Spleen (tissue), 11 donors: ENCODE measurements around the gene SLC10A2. TPM values are rescaled to one million over a fixed set of nuclear protein-coding genes. Genes with fewer than 3 reads are reported as not detected.

Experiments used
- DNase-seq: peaks from one replicate; pipeline ENCODE4 v3.0.0-alpha.2; 2020
- H3K27ac ChIP-seq, 8 donors: fragments of 200-600 bp; sonication (generic) in 7 of 8; 1 replicate in 4 of 8; 2 replicates in 4 of 8; pipeline versions ENCODE4 v1.5.0 to v1.8.0; 2016 to 2021; ENCODE audit warnings: inconsistent platforms in 4 of 8, mild to moderate bottlenecking in 4 of 8, moderate library complexity in 1 of 8
- H3K27me3 ChIP-seq, 7 donors: fragments of 200-600 bp; sonication (generic) in 6 of 7; replicated peaks in 1 of 7; 1 replicate in 4 of 7; 2 replicates in 3 of 7; pipeline versions ENCODE4 v1.5.0 to v1.8.0; 2016 to 2021; ENCODE audit warnings: inconsistent platforms in 3 of 7, mild to moderate bottlenecking in 1 of 7
- H3K36me3 ChIP-seq, 6 donors: fragments of 200-600 bp; sonication (generic) in 5 of 6; 1 replicate in 4 of 6; 2 replicates in 2 of 6; pipeline versions ENCODE4 v1.5.0 to v1.8.0; 2016 to 2021; ENCODE audit warnings: inconsistent platforms in 2 of 6
- H3K4me1 ChIP-seq, 6 donors: fragments of 200-600 bp; sonication (generic) in 5 of 6; 1 replicate in 3 of 6; 2 replicates in 3 of 6; pipeline versions ENCODE4 v1.5.0 to v1.8.0; 2016 to 2021; ENCODE audit warnings: inconsistent platforms in 3 of 6
- H3K4me3 ChIP-seq, 8 donors: fragments of 200-600 bp; sonication (generic) in 7 of 8; 1 replicate in 4 of 8; 2 replicates in 4 of 8; pipeline versions ENCODE4 v1.5.0 to v1.8.0; 2016 to 2021; ENCODE audit warnings: inconsistent platforms in 4 of 8, mild to moderate bottlenecking in 4 of 8, moderate library complexity in 2 of 8
- H3K9me3 ChIP-seq, 8 donors: fragments of 200-600 bp; sonication (generic) in 7 of 8; 1 replicate in 4 of 8; 2 replicates in 4 of 8; pipeline versions ENCODE4 v1.5.0 to v1.8.0; 2016 to 2021; ENCODE audit warnings: inconsistent platforms in 4 of 8
- POLR2A ChIP-seq, 3 donors: fragments of 450-650 bp; IDR thresholded peaks; one replicate each; pipeline ENCODE4 v1.5.1; 2017; ENCODE audit warnings: antibody characterized with exemption in 3 of 3, mild to moderate bottlenecking in 1 of 3
- POLR2AphosphoS5 ChIP-seq, 3 donors: sonication (generic); formaldehyde crosslinking; IDR thresholded peaks; one replicate each; pipeline ENCODE4 v1.5.1; 2017; ENCODE audit warnings: antibody characterized with exemption in 3 of 3
- WGBS, 5 donors: extraction: QIAGEN DNeasy Blood & Tissue Kit in 3 of 5; methylation state at CpG; one replicate each; pipeline versions ENCODE4 v1.1.5 to v1.1.7; 2013 to 2018; 5-methylcytosine and 5-hydroxymethylcytosine counted together
- intact Hi-C: fragments of 100-400 bp; cut with DNase I; formaldehyde crosslinking; loops from one replicate; pipeline ENCODE4 v1.15.0; 2023; ENCODE audit warnings: low total_unique reads
- polyA plus RNA-seq, 3 donors: library from polyadenylated mRNA; stranded (reverse); fragments of 200-250 nt; gene quantifications; one replicate each; pipeline ENCODE4 v1.2.1, GENCODE V29; 2013
- total RNA-seq, 7 donors: library from RNA; depleted of rRNA in 3 of 7; stranded (reverse); fragments of >200 nt in 3 of 7; fragmentation: NEBNext Ultra II Directional in 4 of 7; extraction: Animal tissue kit (Norgen Biotek cat#: 25700) in 4 of 7; gene quantifications; one replicate each; pipeline versions ENCODE4 v1.1.0 to v1.2.1, GENCODE V29; 2016 to 2021
- TF ChIP-seq, protein P1 (sequence below), 11 experiments: fragments of 200-600 bp in 7 of 11; fragments of 450-650 bp in 4 of 11; sonication (generic) in 4 of 11; IDR thresholded peaks in 8 of 11; conservative IDR thresholded peaks in 3 of 11; 1 replicate in 7 of 11; 2 replicates in 4 of 11; pipeline versions ENCODE4 v1.4.0 to v1.8.0; 2016 to 2021; ENCODE audit warnings: antibody characterized with exemption in 11 of 11, inconsistent platforms in 4 of 11, mild to moderate bottlenecking in 1 of 11
- donor health status: healthy with polysubstance abuse.
- donor health status: DM: no; HTN: no; CAD: no; lungs with moderate emphysema.
- donor health status: DM: no; HTN: no; CAD: no.
- donor health status: Bipolar disorder and iron deficiency.
- donor health status: healthy.
- donor health status: DM: no; HTN: no; CAD: no.
- donor health status: DM: yes; HTN: yes; CAD: no.

The SLC10A2 gene
- total and polyA plus RNA-seq, 10 donors, result not detected

DNA sequence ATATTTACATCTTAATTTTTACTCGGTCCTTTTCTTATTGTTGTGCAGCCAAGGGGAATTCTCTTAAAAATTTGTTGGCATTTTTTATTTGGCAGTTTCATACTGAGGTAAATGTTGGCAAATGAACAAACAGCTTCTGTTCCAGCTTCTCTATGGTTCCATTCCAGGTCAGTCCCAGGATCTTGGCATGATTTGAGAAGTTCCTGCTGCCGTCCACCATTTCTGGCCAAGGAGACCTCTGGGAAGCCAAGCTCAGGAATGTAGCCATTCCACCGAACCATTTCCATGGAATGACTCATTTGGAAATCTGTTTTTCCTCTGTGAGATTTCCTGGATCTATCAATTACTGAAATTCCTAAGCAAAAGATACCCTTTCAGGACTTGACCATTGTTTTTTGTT, 43.9 kb downstream of the SLC10A2 start:
- no peaks in the 10 kb centered on the region for H3K4me1 ChIP-seq
- no peaks in the 10 kb centered on the region for H3K27me3 ChIP-seq
- H3K4me3 ChIP-seq, result no peak overlapping the region
- DNase-seq, result no peak
- H3K9me3 ChIP-seq, result peaks cover 4 to 38% (median 26%) of the 10 kb centered on the region in 8 donors
- WGBS, 5 donors, result 71 to 85% (median 81%) methylated on average over 3 of the region's 3 CpGs
- H3K36me3 ChIP-seq, result no peaks in the 10 kb centered on the region
- no peak for TF ChIP-seq POLR2AphosphoS5 (IDR thresholded peaks at IDR 0.05)
- TF ChIP-seq POLR2A (IDR thresholded peaks at IDR 0.05), result no peak
- TF ChIP-seq, protein P1, sequence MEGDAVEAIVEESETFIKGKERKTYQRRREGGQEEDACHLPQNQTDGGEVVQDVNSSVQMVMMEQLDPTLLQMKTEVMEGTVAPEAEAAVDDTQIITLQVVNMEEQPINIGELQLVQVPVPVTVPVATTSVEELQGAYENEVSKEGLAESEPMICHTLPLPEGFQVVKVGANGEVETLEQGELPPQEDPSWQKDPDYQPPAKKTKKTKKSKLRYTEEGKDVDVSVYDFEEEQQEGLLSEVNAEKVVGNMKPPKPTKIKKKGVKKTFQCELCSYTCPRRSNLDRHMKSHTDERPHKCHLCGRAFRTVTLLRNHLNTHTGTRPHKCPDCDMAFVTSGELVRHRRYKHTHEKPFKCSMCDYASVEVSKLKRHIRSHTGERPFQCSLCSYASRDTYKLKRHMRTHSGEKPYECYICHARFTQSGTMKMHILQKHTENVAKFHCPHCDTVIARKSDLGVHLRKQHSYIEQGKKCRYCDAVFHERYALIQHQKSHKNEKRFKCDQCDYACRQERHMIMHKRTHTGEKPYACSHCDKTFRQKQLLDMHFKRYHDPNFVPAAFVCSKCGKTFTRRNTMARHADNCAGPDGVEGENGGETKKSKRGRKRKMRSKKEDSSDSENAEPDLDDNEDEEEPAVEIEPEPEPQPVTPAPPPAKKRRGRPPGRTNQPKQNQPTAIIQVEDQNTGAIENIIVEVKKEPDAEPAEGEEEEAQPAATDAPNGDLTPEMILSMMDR (IDR thresholded peaks at IDR 0.05 in 8 of 11, conservative IDR thresholded peaks at IDR 0.05 in 3 of 11), result no peak
- H3K27ac ChIP-seq, result no peak overlapping the region
- intact Hi-C loops, result no loop called here

DNA sequence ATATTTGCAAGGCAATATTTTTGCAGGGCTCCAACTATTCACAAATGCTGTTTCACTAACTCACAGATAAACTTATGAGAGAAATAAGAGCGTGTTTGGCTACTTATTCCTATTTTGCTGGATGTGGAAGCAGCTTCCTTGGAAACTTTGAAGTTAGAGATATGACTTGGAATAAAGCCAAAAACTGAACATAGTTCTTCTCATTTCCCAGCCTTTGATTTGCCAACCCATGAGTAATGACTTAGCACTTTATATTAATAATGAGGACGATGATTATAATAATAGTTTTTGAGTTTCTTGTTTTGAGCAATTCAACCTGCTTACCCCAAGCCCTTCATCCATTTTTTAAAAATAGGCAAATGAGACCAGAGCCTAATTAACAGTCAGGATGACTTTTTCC, 47.7 kb downstream of the SLC10A2 start:
- Histone ChIP-seq H3K4me1 (no peaks in the 10 kb centered on the region), H3K27ac (no peak overlapping the region), H3K27me3 (no peaks in the 10 kb centered on the region), H3K36me3 (no peaks in the 10 kb centered on the region), H3K9me3 (peaks cover 0 to 3% (median 0%) of the 10 kb centered on the region in 8 donors), H3K4me3 (no peak overlapping the region)
- no peak for DNase-seq
- 69 to 88% (median 71%) methylated on average over 2 of the region's 2 CpGs for WGBS, 5 donors
- intact Hi-C loops, result no loop called here
- TF ChIP-seq, protein P1 (IDR thresholded peaks at IDR 0.05 in 8 of 11, conservative IDR thresholded peaks at IDR 0.05 in 3 of 11), result no peak
- TF ChIP-seq POLR2A (IDR thresholded peaks at IDR 0.05), result no peak
- no peak for TF ChIP-seq POLR2AphosphoS5 (IDR thresholded peaks at IDR 0.05)

DNA sequence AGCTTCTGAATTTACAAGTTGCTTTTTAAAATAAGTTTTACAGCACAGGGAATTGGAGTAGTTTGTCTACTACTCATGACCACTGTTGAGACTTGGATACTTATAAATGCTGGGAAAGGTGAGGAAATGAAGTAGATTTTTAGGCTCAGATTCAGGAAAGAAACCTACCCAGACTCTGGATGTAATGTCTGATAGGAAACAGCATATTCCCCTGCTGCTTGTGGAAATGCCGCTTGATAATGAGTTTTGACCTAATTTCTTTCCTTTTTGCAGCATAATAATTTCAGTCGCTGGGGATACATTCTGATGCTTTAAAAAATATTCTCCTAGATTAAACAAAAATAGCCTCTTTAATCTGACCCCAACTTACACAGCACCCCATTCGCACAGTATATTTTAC, 53.6 kb downstream of the SLC10A2 start:
- H3K4me3 ChIP-seq, result no peak overlapping the region
- no peaks in the 10 kb centered on the region for H3K36me3 ChIP-seq
- no peaks in the 10 kb centered on the region for H3K27me3 ChIP-seq
- 89 to 99% (median 94%) methylated on average over 3 of the region's 3 CpGs for WGBS, 5 donors
- intact Hi-C loops, result no loop called here
- DNase-seq, result no peak
- TF ChIP-seq, protein P1 (IDR thresholded peaks at IDR 0.05 in 8 of 11, conservative IDR thresholded peaks at IDR 0.05 in 3 of 11), result no peak
- no peak for TF ChIP-seq POLR2AphosphoS5 (IDR thresholded peaks at IDR 0.05)
- TF ChIP-seq POLR2A (IDR thresholded peaks at IDR 0.05), result no peak
- H3K9me3 ChIP-seq, result no peaks in the 10 kb centered on the region
- H3K4me1 ChIP-seq, result no peaks in the 10 kb centered on the region
- H3K27ac ChIP-seq, result no peak overlapping the region

DNA sequence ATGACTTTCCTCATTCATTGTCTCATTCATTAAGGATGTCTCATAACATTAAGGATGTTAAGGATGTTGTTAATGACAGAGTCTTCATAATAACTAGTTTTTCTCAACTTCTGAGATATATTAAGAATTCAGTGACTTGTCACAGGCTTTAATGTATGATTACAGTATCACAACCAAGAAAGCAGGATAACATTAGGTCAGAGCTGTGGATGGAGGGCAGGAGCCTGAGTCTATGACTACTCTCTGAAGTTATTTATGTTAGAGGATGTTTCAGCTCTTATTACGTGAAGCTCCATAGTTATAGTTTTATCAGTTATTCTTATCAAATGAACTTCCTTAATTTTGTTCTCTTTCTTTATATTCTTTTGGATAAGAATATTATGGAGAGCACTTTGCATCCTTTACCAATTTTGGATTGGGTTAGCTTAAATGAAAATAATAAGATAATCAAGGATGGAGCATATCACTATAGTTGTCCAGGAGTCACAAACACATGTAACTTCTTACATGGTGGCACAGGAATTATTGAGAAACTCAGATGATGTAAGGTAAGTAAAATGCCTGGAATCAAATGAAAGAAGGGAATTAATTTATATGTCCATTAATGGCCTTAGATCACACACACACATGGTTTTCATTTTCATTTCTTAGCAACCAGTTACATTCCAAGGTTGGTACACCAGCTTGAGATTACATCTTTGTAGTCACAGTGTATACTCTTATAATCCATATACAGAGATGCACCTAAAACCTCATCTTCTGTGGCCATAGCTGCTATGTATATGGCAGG, 57.0 kb downstream of the SLC10A2 start:
- intact Hi-C loops, result no loop called here
- TF ChIP-seq, protein P1 (IDR thresholded peaks at IDR 0.05 in 8 of 11, conservative IDR thresholded peaks at IDR 0.05 in 3 of 11), result no peak
- no peak for TF ChIP-seq POLR2A (IDR thresholded peaks at IDR 0.05)
- TF ChIP-seq POLR2AphosphoS5 (IDR thresholded peaks at IDR 0.05), result no peak
- WGBS, 5 donors, result 24 to 76% (median 31%) methylated on average over 1 of the region's 1 CpG
- no peak overlapping the region for H3K4me3 ChIP-seq
- H3K27me3 ChIP-seq, result no peaks in the 10 kb centered on the region
- no peak overlapping the region for H3K27ac ChIP-seq
- DNase-seq, result no peak
- no peaks in the 10 kb centered on the region for H3K9me3 ChIP-seq
- H3K4me1 ChIP-seq, result no peaks in the 10 kb centered on the region
- H3K36me3 ChIP-seq, result no peaks in the 10 kb centered on the region
